ENCODE data around the gene TCEANC2. TPM values are rescaled to one million over a fixed set of nuclear protein-coding genes. Genes with fewer than 3 reads are reported as not detected.

TCEANC2 gene
- total RNA-seq, 1 donor from 2014 or later: 3.6 TPM

GRCh38 chr1:54139711-54140110 lies 86.3 kb downstream of the TCEANC2 start:
- no peak for TF ChIP-seq CTCF (IDR thresholded peaks at IDR 0.05; ENCODE audit: insufficient read depth, low read length, poor library complexity, severe bottlenecking)
- no peak for DNase-seq (ENCODE audit: low read depth)
- Histone ChIP-seq H3K36me3 (ENCODE audit: control insufficient read depth, insufficient read depth, low read length) (no peaks in the 10 kb centered on the region), H3K27me3 (ENCODE audit: control insufficient read depth, insufficient read depth, low read length) (no peaks in the 10 kb centered on the region), H3K4me3 (ENCODE audit: low read depth, low read length) (no peak overlapping the region)

GRCh38 chr1:54142146-54142900 lies 88.9 kb downstream of the TCEANC2 start:
- no peak for DNase-seq (ENCODE audit: low read depth)
- no peaks in the 10 kb centered on the region for H3K36me3 ChIP-seq (ENCODE audit: control insufficient read depth, insufficient read depth, low read length)
- no peaks in the 10 kb centered on the region for H3K27me3 ChIP-seq (ENCODE audit: control insufficient read depth, insufficient read depth, low read length)
- no peak overlapping the region for H3K4me3 ChIP-seq (ENCODE audit: low read depth, low read length)
- TF ChIP-seq CTCF (IDR thresholded peaks at IDR 0.05; ENCODE audit: insufficient read depth, low read length, poor library complexity, severe bottlenecking): no peak

GRCh38 chr1:54144366-54144765 lies 91.0 kb downstream of the TCEANC2 start:
- Histone ChIP-seq H3K27me3 (ENCODE audit: control insufficient read depth, insufficient read depth, low read length) (no peaks in the 10 kb centered on the region), H3K36me3 (ENCODE audit: control insufficient read depth, insufficient read depth, low read length) (no peaks in the 10 kb centered on the region), H3K4me3 (ENCODE audit: low read depth, low read length) (no peak overlapping the region)
- no peak for TF ChIP-seq CTCF (IDR thresholded peaks at IDR 0.05; ENCODE audit: insufficient read depth, low read length, poor library complexity, severe bottlenecking)
- DNase-seq (ENCODE audit: low read depth): no peak

- H3K36me3 ChIP-seq (ENCODE audit: control insufficient read depth, insufficient read depth, low read length): no peaks in the 10 kb centered on the region
- H3K4me3 ChIP-seq (ENCODE audit: low read depth, low read length): no peak overlapping the region
- H3K27me3 ChIP-seq (ENCODE audit: control insufficient read depth, insufficient read depth, low read length): no peaks in the 10 kb centered on the region
- no peak for TF ChIP-seq CTCF (IDR thresholded peaks at IDR 0.05; ENCODE audit: insufficient read depth, low read length, poor library complexity, severe bottlenecking)
- no peak for DNase-seq (ENCODE audit: low read depth)
Measured at GRCh38 chr1:54149734-54150133, 96.3 kb downstream of the TCEANC2 start.

GRCh38 chr1:54151013-54151412 lies 97.6 kb downstream of the TCEANC2 start:
- TF ChIP-seq CTCF (IDR thresholded peaks at IDR 0.05; ENCODE audit: insufficient read depth, low read length, poor library complexity, severe bottlenecking): no peak
- Histone ChIP-seq H3K36me3 (ENCODE audit: control insufficient read depth, insufficient read depth, low read length) (no peaks in the 10 kb centered on the region), H3K27me3 (ENCODE audit: control insufficient read depth, insufficient read depth, low read length) (no peaks in the 10 kb centered on the region), H3K4me3 (ENCODE audit: low read depth, low read length) (no peak overlapping the region)
- no peak for DNase-seq (ENCODE audit: low read depth)

GRCh38 chr1:54152696-54153095 lies 99.3 kb downstream of the TCEANC2 start, which contains the start of gene CDCP2:
CDCP2 (minus strand) TSS chr1:54153000; CDS start chr1:54152922, 78 bp downstream.
- TF ChIP-seq CTCF (IDR thresholded peaks at IDR 0.05; ENCODE audit: insufficient read depth, low read length, poor library complexity, severe bottlenecking): no peak
- DNase-seq (ENCODE audit: low read depth): no peak

More at GRCh38 chr1:54152696-54153095, 99.3 kb downstream of the TCEANC2 start, which contains the start of gene CDCP2:
- H3K4me3 ChIP-seq (ENCODE audit: low read depth, low read length): no peak within 1 kb of the TSS
- no peaks in the 10 kb centered on the region for H3K36me3 ChIP-seq (ENCODE audit: control insufficient read depth, insufficient read depth, low read length)
- H3K27me3 ChIP-seq (ENCODE audit: control insufficient read depth, insufficient read depth, low read length): no peaks in the 10 kb centered on the region
